HG02678 (cell line): ENCODE measurements around the gene C10orf105.
A peak's percentile ranks its signal among the peaks of the same experiment; 100 is the strongest.

Experiments
- ATAC-seq: cut with Tn5 transposase; IDR thresholded peaks from one replicate; pipeline ENCODE4 v1.9.1; 2021; ENCODE audit warnings: mild to moderate bottlenecking, moderate library complexity; ENCODE audit not compliant: unreplicated experiment

C10orf105 gene

DNA sequence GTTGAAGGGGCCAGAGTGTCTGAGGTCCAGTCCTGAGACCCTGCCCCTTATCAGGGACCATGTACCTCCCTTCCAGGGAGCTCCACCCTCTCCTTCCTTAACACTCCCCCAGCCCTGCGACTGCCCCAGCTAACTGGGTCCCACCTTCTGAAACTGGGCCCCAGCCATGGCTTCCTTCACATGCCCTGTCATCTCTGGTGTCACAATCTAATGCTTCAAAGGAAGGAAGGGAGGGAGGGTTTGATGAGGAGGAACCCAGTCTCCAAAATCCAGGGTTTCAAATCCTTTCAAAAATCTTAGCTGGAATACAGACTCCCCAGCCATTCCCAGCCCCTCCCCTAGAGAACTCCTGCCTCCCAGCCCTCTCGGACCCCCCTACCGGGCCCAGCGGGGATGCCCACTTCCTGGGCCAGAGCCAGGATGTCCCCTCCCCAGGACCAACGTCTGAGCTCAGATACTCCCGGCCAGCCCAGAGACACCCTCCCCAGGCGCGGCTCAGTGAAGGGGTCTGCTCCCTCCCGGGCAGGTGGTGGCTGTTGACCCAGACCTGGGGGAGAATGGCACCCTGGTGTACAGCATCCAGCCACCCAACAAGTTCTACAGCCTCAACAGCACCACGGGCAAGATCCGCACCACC, 18.0 kb downstream of the C10orf105 start:
- ATAC-seq: no peak

DNA sequence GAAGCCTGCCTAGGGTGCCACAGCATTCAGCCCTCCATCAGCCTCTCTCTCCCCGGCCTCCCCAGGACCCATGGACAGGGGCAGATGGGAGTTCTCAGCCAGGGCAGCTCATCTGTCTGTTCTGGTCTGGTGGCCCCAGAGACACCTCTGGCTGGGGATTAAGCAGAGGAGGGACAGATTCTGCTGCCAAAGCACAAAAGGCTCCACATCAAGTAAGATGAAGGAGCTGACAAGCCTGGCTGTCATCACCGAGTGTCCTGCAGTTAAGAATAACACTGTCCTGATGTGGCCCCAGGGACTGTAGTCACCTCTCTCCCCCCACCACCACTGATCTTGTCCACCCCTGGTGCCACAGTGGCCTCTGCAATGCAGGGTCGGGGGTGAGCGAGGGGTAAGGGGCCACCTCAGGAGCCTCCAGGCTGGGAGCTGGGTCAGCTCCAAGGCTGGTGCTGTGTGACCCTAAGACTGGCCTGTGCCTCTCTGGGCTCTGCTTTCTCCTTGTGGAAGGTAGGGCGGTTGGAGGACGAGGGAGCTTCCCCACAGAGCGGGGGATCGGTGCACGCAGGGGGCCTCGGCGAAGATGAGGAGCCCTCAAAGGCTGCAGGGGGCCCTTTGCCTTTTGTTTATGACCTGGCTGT, 18.7 kb downstream of the C10orf105 start:
- no peak for ATAC-seq

GRCh38 chr10:71698737-71699136, 20.8 kb downstream of the C10orf105 start:
- ATAC-seq: no peak

GRCh38 chr10:71697938-71698709, 21.5 kb downstream of the C10orf105 start:
- no peak for ATAC-seq

DNA sequence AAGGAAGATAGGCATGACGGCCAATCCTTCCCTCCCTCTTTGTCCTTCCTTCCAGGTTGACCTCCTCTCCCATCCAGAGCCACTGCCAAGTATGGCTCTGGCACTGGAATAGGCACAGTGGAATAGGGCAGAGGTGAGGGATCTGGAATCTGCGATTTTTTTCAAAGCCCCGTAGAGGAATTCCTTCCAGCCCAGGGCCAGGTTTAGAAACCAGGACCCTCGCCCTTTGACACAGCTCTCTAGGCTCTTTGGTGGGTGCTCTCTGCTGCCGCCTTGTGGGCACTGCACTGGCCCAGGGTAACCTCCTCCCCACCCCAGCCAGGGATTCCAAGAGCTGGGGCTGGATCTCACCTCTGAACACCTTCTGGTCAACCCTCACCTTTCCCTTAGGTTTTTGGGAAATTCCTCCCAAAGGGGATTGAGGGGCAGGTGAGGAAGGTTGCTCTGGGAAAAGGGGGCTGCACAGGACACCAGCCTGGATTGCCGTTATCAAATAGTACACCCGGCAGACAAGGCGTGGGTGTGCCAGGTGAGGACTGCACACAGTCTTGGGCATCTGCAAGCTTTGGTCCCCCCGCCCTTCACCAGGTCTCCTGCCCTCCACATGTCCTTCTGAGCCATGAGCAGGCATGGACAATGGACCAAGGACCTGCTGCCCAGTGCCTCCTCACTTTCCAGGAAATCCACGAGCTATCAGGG, 22.8 kb downstream of the C10orf105 start:
- no peak for ATAC-seq

GRCh38 chr10:71695502-71696476, 23.8 kb downstream of the C10orf105 start:
- no peak for ATAC-seq

DNA sequence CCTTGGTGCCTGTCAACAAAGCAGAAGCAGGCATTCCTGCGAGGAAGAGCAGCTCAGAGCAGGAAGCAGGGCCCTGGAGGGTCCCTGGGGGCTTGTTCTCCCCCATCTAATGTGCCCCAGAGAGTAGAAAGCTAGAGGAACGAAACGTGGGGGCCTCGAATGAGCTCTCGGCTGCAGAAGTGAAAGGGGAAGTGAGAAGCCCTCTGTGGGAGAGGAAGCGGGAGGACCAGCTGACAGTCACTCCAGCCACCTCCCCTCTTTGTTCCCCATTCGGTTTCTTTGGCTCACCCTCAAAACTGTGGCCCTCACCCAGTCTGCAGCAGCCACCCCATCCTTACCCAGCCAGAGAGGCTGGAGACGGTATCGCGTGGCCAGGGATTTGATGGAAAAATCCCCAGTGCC, 25.0 kb downstream of the C10orf105 start:
- ATAC-seq: peak; percentile 84

DNA sequence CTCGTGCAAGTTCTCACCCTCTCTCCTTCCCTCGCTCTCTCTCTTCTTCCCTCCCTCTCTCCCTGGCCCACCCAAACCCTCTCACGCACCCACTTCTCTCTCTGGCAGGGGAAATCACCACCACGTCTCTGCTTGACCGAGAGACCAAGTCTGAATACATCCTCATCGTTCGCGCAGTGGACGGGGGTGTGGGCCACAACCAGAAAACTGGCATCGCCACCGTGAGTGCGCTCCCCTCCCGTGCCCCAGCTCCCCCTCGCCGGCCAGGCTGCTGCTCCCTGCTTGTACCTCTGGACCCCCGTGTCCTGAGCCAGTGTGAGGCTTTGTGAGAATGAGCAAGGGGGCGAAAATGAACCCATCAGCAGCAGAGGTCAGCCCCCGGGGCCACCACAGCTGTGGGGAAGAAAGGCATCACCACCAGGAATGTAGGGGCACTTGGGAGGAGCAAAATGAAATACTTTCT, 25.5 kb downstream of the C10orf105 start:
- ATAC-seq: no peak

GRCh38 chr10:71693377-71693776, 26.2 kb downstream of the C10orf105 start:
- ATAC-seq: no peak

DNA sequence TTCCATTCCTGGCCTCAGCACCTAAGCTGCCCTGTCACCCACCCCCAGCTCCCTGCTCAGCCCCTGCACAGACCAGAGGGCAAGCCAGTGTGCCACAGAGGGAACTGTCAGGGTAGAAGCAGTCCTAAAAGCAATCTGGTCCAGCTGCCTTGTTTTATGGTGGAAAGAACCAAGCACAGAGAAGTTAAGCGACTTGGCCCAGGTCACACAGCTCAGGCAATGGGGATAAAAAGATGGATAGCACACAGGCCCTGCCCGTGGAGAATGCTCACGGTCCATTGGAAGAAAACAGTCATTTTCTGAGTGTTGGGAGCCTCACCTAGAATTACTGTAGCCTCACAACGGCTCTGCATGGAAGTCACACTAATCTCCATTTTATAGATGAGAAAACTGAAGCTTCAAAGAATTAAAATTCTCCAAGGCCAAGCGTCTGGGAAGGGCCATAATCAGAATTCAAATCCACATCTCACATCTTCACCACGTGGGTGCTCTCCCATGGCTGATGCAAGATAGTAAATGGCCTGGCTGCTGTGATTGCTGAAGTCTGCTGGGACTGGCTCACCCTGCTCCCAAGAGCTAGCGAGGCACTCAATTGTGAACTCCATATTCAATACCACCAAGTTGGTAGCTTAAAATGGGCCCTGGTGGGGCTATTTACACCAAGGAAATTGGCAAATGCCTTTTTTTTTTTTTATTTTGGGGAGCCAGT, 26.8 kb downstream of the C10orf105 start:
- no peak for ATAC-seq

DNA sequence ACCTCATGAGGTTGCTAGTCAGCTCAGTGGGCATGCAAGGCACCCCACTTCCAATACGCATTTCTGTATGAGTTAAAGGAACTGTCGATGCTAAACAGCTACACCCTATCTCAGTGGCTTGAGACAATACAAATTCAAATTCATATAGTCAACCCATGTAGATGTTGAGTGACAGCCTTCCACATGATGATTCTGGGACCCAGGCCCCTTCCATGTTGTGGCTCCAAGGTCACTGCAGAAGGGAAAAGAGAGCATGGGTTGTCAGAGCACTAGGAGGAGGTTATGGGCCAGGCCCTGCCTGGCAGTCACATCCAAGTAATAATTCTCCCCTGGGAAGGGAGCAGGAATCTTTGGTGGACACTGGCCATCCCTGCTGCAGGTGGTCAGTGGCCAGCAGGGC, 28.2 kb downstream of the C10orf105 start:
- ATAC-seq: no peak

DNA sequence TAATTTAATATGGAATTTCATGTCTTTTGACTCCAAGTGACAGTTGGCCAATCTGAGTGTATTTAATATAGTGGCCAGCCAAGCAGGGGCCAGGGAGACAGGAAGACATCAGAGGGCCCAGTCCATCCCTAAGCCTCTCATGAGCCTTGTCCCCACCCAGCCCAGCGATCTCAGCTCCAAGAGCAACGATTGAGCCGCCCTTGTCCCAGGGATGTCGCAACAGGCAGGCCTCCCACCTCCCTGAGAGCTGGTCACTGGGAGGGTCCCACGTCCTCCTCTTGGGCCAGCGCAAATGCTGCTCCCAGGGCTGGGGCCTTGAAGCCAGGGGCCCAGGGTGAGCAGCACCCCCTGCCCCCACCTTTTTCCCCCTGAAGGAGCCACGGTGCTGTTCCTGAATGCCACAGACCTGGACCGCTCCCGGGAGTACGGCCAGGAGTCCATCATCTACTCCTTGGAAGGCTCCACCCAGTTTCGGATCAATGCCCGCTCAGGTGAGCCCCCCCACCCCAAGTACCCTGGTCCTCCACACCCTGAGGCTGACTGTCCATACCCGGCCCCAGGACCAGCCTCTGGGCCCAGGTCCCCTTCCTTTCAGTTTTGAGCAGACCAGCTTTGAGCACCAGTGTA, 29.4 kb downstream of the C10orf105 start:
- no peak for ATAC-seq

GRCh38 chr10:71688256-71688655, 31.3 kb downstream of the C10orf105 start:
- ATAC-seq: no peak

DNA sequence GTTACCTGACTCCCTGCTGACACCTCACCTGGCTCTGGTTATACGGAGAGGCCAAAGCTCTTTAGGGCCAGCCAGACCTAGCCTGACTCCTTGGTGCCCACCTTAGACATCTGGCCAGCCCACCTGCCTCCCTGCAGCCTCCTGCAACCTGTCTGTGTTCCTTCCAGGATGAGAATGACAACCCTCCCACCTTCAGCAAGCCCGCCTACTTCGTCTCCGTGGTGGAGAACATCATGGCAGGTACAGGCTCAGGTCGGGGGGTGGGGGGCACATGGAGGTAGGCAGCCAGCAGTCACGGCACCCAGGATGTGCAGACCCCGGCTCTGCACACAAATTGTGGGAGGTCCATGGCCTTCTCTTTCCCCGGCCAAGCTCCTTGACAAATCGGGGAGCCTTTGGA, 32.1 kb downstream of the C10orf105 start:
- no peak for ATAC-seq

GRCh38 chr10:71687077-71687476, 32.5 kb downstream of the C10orf105 start:
- no peak for ATAC-seq

GRCh38 chr10:71685554-71686232, 33.9 kb downstream of the C10orf105 start:
- no peak for ATAC-seq

DNA sequence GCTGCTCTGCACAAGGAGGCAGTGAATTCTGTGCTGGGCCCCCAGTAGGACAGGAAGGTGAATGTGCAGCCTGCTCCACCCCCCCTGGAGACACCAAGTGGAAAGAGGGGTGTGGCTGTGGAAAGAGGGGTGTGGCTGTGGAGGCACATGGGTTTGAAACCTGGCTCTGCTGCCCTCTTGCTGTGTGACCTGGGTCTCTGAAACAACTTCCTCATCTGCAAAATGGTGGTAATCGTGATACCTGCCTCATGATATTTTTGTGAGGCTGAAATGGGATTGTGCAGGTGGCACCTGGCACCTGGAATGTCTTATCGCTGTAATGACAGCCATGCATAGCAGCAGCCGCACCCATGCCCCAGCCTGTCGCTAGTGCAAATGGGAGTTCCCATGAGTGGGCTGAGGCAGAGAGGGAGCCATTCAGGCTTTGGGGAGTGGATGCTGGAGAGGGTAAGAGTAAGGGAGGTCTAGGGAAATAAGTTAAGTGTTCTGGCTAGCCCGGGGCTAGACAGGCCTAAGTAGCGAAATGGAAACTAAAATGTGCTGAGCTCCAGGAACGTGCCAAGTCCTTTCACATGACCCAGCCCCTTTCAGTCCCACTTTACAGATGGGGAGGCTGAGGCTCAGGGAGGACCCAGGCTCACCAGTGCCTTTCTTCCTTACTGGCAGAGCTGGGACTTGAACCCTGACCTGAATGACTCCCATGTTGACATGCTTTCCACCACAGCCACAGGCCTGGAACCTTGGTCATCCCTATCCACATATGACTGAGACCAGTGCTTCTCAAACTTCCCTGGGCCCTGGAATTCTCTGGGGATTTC, 35.0 kb downstream of the C10orf105 start:
- ATAC-seq: no peak

DNA sequence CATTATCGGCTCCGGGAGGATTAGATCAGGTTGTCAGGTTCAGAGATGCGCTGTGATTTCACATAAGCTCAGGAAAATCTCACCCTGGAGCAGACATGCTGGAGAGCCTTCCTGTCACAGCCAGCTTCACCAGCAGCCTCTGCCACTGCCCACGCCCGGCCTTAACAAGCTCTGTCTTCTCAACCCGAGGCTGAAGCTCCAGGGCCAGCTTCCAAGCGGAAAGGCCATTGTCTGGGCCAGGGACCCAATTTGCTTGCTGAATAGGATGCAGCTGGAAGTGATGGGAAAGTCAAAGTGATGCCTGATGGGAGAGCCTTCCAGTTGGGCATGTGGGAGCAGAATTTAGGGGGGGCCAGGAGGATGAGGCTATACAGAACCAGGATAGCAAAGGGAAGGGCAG, 36.3 kb downstream of the C10orf105 start:
- no peak for ATAC-seq
